ENCODE measurements around the gene TSHZ2.

DNA sequence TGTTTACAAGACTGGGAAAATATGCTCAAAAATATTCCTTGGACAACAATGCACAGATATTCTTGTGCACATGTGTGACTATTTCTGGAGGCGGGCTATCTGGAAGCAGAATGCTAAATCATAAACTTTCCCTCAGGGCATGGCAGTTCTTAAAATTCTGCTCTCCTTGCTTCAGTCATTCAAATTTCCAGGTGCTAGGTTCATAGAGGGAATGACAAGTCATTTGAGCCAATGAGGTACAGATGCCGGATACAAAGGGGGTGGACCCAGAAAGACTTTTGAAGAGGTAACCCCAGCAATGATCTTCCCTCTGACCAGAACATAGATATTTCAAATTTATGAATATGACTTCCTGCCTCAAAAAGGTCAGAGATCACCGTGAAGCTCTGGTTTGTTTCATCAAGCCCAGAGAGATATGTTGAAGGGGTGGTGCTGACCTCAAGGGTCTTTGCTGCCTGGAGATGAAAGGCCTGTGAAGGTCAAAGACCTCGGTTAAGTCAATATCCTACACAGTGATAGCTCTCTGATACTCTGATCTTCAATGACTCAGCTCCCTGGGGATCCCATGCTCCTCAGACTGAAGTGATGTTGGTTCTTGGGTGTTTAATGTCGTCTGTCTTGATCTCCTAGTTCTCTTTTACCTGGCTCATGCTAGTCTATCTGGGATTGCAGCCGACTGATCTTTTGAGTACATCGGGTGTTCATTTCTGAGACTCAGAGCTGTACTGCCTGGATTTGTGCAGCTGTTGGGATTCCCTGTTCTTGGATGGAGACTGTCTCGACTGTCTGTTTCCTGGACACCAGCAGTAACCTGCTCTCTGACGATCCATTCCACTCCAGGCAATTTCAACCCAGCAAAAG lies 47.5 kb upstream of the TSHZ2 start:
- TF ChIP-seq EZH2 (IDR thresholded peaks at IDR 0.05; ENCODE audit: borderline replicate concordance) = no peak
- TF ChIP-seq, protein P1, sequence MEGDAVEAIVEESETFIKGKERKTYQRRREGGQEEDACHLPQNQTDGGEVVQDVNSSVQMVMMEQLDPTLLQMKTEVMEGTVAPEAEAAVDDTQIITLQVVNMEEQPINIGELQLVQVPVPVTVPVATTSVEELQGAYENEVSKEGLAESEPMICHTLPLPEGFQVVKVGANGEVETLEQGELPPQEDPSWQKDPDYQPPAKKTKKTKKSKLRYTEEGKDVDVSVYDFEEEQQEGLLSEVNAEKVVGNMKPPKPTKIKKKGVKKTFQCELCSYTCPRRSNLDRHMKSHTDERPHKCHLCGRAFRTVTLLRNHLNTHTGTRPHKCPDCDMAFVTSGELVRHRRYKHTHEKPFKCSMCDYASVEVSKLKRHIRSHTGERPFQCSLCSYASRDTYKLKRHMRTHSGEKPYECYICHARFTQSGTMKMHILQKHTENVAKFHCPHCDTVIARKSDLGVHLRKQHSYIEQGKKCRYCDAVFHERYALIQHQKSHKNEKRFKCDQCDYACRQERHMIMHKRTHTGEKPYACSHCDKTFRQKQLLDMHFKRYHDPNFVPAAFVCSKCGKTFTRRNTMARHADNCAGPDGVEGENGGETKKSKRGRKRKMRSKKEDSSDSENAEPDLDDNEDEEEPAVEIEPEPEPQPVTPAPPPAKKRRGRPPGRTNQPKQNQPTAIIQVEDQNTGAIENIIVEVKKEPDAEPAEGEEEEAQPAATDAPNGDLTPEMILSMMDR (IDR thresholded peaks at IDR 0.05; ENCODE audit: poor library complexity) = no peak
